GM21515 (cell line): Measurements from ENCODE around the gene ZDHHC4.
A peak's percentile ranks its signal among the peaks of the same experiment; 100 is the strongest.
"Not testable (repeated sequence)": the region's sequence is repeated elsewhere in the genome, so short reads cannot be mapped to it uniquely, and the experiment has no call there.

ENCODE experiments used
- ATAC-seq: cut with Tn5 transposase; IDR thresholded peaks from one replicate; pipeline ENCODE4 v1.9.1; 2021; ENCODE audit not compliant: unreplicated experiment

ZDHHC4 gene

DNA sequence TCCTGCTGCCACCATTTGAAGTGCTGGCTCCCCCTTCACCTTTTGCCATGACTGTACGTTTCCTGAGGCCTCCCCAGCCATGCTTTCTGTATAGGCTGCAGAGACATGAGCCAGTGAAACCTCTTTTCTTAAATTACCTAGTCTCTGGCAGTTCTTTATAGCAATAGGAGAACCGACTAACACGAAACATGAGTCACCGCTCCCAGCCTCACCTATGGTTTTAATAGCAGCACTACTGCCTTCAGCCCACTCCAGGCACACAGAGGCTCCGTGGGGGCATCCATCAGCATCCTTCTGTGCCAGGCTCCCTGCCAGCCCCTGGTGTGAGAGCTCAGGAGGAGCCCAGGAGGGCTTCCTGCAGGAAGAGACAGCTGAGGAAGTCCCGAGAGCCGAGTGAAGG lies 54.4 kb downstream of the ZDHHC4 start:
- ATAC-seq, result no peak

DNA sequence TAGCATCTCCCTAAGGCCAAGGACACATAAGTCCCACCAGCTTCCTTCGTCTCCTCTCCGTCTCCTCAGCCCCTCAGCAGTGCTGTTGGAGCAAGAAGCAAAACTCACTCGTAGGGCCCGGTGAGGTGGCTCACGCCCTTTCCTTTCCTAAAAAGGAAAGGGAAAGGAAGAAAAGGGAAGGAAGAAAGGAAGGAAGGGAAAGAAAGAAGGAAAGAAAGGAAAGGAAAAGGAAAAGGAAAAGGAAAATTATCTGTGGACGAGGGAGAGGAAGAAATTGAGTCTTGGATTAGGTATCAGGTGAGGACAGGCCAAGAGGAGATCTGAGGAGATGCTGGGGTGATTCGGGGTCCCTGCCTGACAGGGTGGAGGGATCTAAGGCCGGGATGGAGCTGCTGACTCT lies 56.8 kb downstream of the ZDHHC4 start:
- no peak for ATAC-seq

GRCh38 chr7:6634971-6635370 lies 57.7 kb downstream of the ZDHHC4 start:
- not testable (repeated sequence) for ATAC-seq

DNA sequence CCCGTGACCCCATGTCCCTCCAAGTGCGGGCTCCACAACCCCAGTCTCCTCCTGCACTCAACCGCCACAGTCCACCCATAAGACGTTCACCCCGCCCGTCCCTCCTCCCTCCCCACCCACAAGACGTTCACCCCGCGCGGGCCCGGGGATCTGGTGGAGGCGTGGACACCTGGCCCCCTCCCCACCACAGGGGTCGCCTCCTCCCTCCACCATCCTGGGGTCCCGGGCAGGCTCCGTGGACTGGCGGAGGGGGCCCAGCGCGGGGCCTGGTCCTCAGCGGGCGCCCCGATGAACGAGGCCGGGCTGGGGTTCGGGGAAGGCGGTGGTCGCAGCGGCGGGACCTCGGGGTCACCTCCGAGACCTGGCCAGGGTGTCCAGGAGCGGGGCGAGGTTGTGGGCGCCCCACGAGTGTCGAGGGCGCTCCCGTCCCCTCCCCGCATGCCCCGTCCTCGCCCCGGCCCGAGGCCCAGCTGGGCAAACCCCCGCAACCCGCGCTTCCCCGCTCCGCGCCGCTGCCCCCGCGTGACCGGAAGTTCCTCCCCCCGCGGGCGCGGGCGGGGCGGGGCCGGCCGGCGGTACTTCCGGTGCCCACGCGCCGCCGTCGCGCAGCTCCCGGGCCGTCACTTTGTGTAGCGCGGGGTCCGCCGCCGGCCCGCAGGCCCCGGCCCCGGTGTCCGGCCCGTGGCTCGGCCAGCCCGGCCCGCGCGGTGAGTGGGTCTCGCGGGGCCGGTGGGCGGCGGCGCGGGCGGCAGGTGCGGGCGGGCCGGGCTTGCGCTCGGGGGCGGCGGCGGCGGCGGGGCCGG lies 59.7 kb downstream of the ZDHHC4 start, which contains the start of gene ZNF316:
TSS of gene ZNF316 (plus strand) at position 578 of the 803 bp plus-strand sequence. CDS start 5,092 bp downstream, outside the sequence.
- peak; percentile 53 for ATAC-seq

DNA sequence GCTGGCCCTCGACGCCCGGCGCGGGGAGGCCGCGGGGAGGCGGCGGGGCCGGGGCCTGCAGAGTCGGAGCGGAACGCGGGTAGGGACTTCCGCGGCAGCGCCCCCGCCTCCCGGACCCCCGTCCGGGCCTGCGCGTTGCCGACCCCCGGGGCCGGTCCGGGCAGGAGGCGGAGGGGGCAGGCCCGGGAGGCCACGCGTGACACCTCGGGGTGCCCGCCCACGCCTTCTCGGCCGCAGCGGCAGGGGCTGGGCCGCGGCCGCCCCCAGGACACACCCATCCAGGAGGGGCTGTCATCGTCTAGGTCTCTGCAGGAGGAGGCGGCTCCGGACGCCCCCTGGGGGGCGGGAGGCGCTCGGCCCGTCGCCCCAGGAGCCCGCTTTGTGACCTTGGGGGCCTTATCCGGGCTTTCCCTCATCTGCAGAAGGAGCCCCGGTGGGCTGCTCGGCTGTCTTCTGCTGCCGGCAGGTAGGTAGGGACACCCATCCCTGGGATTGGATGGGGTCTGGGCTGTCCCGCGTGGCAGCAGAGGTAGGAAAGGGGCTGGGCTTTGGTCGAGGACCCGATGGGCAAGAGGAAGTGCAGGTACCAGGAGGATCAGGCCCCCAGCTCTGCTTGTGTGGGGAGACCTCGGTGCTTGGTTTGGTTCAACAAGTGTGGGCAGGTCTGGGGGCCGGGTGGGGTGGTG lies 60.4 kb downstream of the ZDHHC4 start:
- peak; percentile 81 for ATAC-seq
